Upper lobe of right lung (tissue), 1 donor: ENCODE results near the gene CCNA2. TPM values are rescaled to one million over a fixed set of nuclear protein-coding genes. Genes with fewer than 3 reads are reported as not detected.

Experiments
- ATAC-seq: fragments of 200-7000 bp; cut with Tn5 transposase; one replicate; pipeline ENCODE4 v1.9.1; 2020; ENCODE audit warnings: mild to moderate bottlenecking, moderate library complexity
- DNase-seq: peaks from one replicate; pipeline ENCODE4 v3.0.0-alpha.2; 2020
- H3K27ac ChIP-seq: fragments of 200-600 bp; one replicate; pipeline ENCODE4 v1.8.0; 2022
- H3K27me3 ChIP-seq: fragments of 200-600 bp; one replicate; pipeline ENCODE4 v1.8.0; 2022; ENCODE audit warnings: mild to moderate bottlenecking
- H3K36me3 ChIP-seq: fragments of 200-600 bp; one replicate; pipeline ENCODE4 v1.8.0; 2022
- H3K4me1 ChIP-seq: fragments of 200-600 bp; one replicate; pipeline ENCODE4 v1.8.0; 2022
- H3K4me3 ChIP-seq: fragments of 200-600 bp; one replicate; pipeline ENCODE4 v1.8.0; 2022; ENCODE audit warnings: mild to moderate bottlenecking
- H3K9me3 ChIP-seq: fragments of 200-600 bp; one replicate; pipeline ENCODE4 v1.8.0; 2022
- CTCF ChIP-seq: fragments of 200-600 bp; IDR thresholded peaks from one replicate; pipeline ENCODE4 v1.8.0; 2022; ENCODE audit warnings: antibody characterized with exemption
- intact Hi-C: fragments of 100-400 bp; cut with DNase I; formaldehyde crosslinking; loops from one replicate; pipeline ENCODE4 v1.11.0; 2022
- total RNA-seq: library from RNA; stranded (reverse); fragmentation: NEBNext Ultra II Directional; extraction: Animal tissue kit (Norgen Biotek cat#: 25700); gene quantifications from one replicate; pipeline ENCODE4 v1.2.1, GENCODE V29; 2021
- donor health status: DM: no; HTN: yes; CAD: no; lungs with severe emphysema.

The CCNA2 gene
- total RNA-seq, 1 donor from 2014 or later = 1.2 TPM

DNA sequence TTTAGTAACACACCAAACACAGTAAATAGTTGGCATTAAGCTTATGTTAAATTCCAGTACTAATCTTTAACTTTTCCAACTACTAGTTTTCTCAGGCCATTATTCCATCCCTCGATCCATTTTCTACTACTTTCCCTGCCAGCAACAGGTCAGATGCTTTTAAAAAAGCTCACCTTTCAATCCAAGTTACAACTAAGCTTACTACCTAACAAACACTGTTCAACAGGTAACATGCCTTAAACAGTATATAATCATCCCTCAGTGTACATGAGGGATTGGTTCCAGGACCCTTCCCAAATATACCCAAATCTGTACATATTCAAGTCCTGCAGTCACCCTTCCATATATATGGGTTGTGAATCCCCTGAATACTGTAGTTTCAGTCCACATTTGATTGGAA, 5.5 kb downstream of the CCNA2 start:
- TF ChIP-seq CTCF = no peak
- Histone ChIP-seq H3K4me3 (no peak overlapping the region), H3K27ac (no peak overlapping the region), H3K9me3 (no peaks in the 10 kb centered on the region), H3K27me3 (no peaks in the 10 kb centered on the region), H3K4me1 (peaks cover 4% of the 10 kb centered on the region), H3K36me3 (peaks cover 54% of the 10 kb centered on the region)
- ATAC-seq (no peak), DNase-seq (no peak)
- intact Hi-C loops = no loop called here

- no peak for ATAC-seq
- TF ChIP-seq CTCF = no peak
- no peaks in the 10 kb centered on the region for H3K4me1 ChIP-seq
- H3K27ac ChIP-seq = no peak overlapping the region
- intact Hi-C loops = no loop called here
- H3K4me3 ChIP-seq = no peak overlapping the region
- H3K27me3 ChIP-seq = no peaks in the 10 kb centered on the region
- H3K36me3 ChIP-seq = peaks cover 59% of the 10 kb centered on the region
- DNase-seq = no peak
- H3K9me3 ChIP-seq = no peaks in the 10 kb centered on the region
Observed at GRCh38 chr4:121817701-121818100, 6.0 kb downstream of the CCNA2 start.

- no peak overlapping the region for H3K4me3 ChIP-seq
- no peaks in the 10 kb centered on the region for H3K9me3 ChIP-seq
- H3K27ac ChIP-seq = no peak overlapping the region
- H3K36me3 ChIP-seq = peaks cover 66% of the 10 kb centered on the region
- intact Hi-C loops = no loop called here
- no peaks in the 10 kb centered on the region for H3K27me3 ChIP-seq
- DNase-seq (no peak), ATAC-seq (no peak)
- H3K4me1 ChIP-seq = no peaks in the 10 kb centered on the region
- TF ChIP-seq CTCF = no peak
Observed at GRCh38 chr4:121817006-121817405, 6.7 kb downstream of the CCNA2 start.

DNA sequence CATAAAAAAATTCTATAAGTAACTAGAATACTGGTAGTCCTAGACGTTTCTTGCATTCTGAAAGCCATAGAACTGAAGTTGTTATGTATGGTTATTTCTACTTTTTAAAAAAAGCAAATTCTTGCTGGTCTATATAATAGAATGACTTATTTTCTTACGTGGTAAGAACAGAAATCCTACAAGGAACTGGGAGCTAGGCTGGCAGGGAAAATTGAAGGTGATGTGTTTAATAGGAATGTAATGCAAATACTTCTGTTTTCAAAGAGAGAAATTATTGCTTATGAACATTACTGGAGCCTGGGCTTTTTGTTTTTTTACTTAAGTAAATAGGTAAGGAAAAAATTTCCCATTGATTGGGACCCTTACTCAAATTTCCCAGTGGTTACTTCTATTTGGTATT, 8.9 kb downstream of the CCNA2 start:
- Histone ChIP-seq H3K4me1 (no peaks in the 10 kb centered on the region), H3K9me3 (no peaks in the 10 kb centered on the region), H3K27me3 (no peaks in the 10 kb centered on the region), H3K4me3 (no peak overlapping the region), H3K36me3 (peaks cover 88% of the 10 kb centered on the region), H3K27ac (no peak overlapping the region)
- DNase-seq = no peak
- no peak for TF ChIP-seq CTCF
- ATAC-seq = no peak
- intact Hi-C loops = no loop called here

- no peak for ATAC-seq
- Histone ChIP-seq H3K9me3 (no peaks in the 10 kb centered on the region), H3K27me3 (no peaks in the 10 kb centered on the region), H3K36me3 (peaks cover 100% of the 10 kb centered on the region), H3K4me1 (no peaks in the 10 kb centered on the region), H3K27ac (no peak overlapping the region), H3K4me3 (no peak overlapping the region)
- no peak for TF ChIP-seq CTCF
- DNase-seq = no peak
- intact Hi-C loops = no loop called here
Observed at GRCh38 chr4:121811122-121811521, 12.6 kb downstream of the CCNA2 start.

GRCh38 chr4:121806411-121806810, 17.3 kb downstream of the CCNA2 start:
- TF ChIP-seq CTCF = no peak
- intact Hi-C loops = no loop called here
- peaks cover 6% of the 10 kb centered on the region for H3K4me1 ChIP-seq
- ATAC-seq = no peak
- H3K27ac ChIP-seq = no peak overlapping the region
- H3K4me3 ChIP-seq = no peak overlapping the region
- no peaks in the 10 kb centered on the region for H3K27me3 ChIP-seq
- DNase-seq = no peak
- H3K9me3 ChIP-seq = no peaks in the 10 kb centered on the region
- peaks cover 87% of the 10 kb centered on the region for H3K36me3 ChIP-seq
